ENCODE results near the gene PLXNC1. TPM values are rescaled to one million over a fixed set of nuclear protein-coding genes. Genes with fewer than 3 reads are reported as not detected.

PLXNC1 gene
- total and polyA plus RNA-seq, 2 of the 8 experiments (the other 6 are each of a cell fraction or from before 2014, with no cell fraction given) = 0.83 to 2.0 TPM

GRCh38 chr12:94204499-94205247, 56.3 kb downstream of the PLXNC1 start (continued):
- TF ChIP-seq, protein P1, sequence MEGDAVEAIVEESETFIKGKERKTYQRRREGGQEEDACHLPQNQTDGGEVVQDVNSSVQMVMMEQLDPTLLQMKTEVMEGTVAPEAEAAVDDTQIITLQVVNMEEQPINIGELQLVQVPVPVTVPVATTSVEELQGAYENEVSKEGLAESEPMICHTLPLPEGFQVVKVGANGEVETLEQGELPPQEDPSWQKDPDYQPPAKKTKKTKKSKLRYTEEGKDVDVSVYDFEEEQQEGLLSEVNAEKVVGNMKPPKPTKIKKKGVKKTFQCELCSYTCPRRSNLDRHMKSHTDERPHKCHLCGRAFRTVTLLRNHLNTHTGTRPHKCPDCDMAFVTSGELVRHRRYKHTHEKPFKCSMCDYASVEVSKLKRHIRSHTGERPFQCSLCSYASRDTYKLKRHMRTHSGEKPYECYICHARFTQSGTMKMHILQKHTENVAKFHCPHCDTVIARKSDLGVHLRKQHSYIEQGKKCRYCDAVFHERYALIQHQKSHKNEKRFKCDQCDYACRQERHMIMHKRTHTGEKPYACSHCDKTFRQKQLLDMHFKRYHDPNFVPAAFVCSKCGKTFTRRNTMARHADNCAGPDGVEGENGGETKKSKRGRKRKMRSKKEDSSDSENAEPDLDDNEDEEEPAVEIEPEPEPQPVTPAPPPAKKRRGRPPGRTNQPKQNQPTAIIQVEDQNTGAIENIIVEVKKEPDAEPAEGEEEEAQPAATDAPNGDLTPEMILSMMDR (IDR thresholded peaks at IDR 0.05; ENCODE audit: control extremely low read depth in 1 of 3, insufficient read depth in 1 of 3, low read depth in 1 of 3, low read length in 3 of 3) = no peak
- no peak for TF ChIP-seq EZH2 (IDR thresholded peaks at IDR 0.05; ENCODE audit: low read depth, low read length, severe bottlenecking)
- TF ChIP-seq POLR2A (IDR thresholded peaks at IDR 0.05; ENCODE audit: control extremely low read depth in 1 of 2, low read depth in 2 of 2, low read length in 2 of 2) = no peak
